Ovary (tissue), 9 donors: Measurements from ENCODE around the gene LPIN2. TPM values are rescaled to one million over a fixed set of nuclear protein-coding genes. Genes with fewer than 3 reads are reported as not detected.

ENCODE experiments used
- DNase-seq, 5 donors: peaks; one replicate each; pipeline ENCODE4 v3.0.0-alpha.2; 2019 to 2020
- H3K27ac ChIP-seq, 2 donors: fragments of 200-600 bp; one replicate each; pipeline versions ENCODE4 v1.5.1 to v1.8.0; 2019 to 2022
- H3K27me3 ChIP-seq: fragments of 200-600 bp; one replicate; pipeline ENCODE4 v1.8.0; 2022
- H3K36me3 ChIP-seq: fragments of 200-600 bp; sonication (generic); one replicate; pipeline ENCODE4 v1.5.1; 2019
- H3K4me1 ChIP-seq: one replicate; pipeline ENCODE4 v1.8.1; 2013; ENCODE audit warnings: mild to moderate bottlenecking, moderate library complexity; ENCODE audit not compliant: insufficient read depth
- H3K4me3 ChIP-seq: fragments of 200-600 bp; sonication (generic); one replicate; pipeline ENCODE4 v1.5.1; 2017
- H3K9me3 ChIP-seq, 2 donors: fragments of 200-600 bp in 1 of 2; sonication (generic) in 1 of 2; one replicate each; pipeline versions ENCODE4 v1.5.1 to v1.8.1; 2013 to 2019; ENCODE audit warnings: mild to moderate bottlenecking in 1 of 2, moderate library complexity in 1 of 2
- CTCF ChIP-seq, 3 donors: fragments of 450-650 bp in 2 of 3; fragments of 200-600 bp in 1 of 3; IDR thresholded peaks; one replicate each; pipeline versions ENCODE4 v1.5.1 to v1.8.0; 2016 to 2022; ENCODE audit warnings: antibody characterized with exemption in 3 of 3, mild to moderate bottlenecking in 1 of 3
- EP300 ChIP-seq: sonication (generic); formaldehyde crosslinking; IDR thresholded peaks from one replicate; pipeline ENCODE4 v1.6.1; 2017; ENCODE audit warnings: antibody characterized with exemption
- POLR2A ChIP-seq: fragments of 450-650 bp; IDR thresholded peaks from one replicate; pipeline ENCODE4 v1.6.1; 2017; ENCODE audit warnings: antibody characterized with exemption, mild to moderate bottlenecking, moderate library complexity
- WGBS, 3 donors: extraction: QIAGEN DNeasy Blood & Tissue Kit in 1 of 3; methylation state at CpG; one replicate each; pipeline versions ENCODE4 v1.1.5 to v1.1.7; 2013 to 2017; 5-methylcytosine and 5-hydroxymethylcytosine counted together
- intact Hi-C, 4 donors: fragments of 100-400 bp; cut with DNase I; formaldehyde crosslinking; loops; one replicate each; pipeline versions ENCODE4 v1.11.0 to v1.15.1; 2022 to 2023
- polyA plus RNA-seq, 2 donors: library from polyadenylated mRNA; stranded (reverse); fragments of 200-250 nt in 1 of 2; fragments of 350-450 nt in 1 of 2; fragmentation: Illumina TruSeq in 1 of 2; extraction: RNeasy Lipid Tissue Mini Kit (QIAGEN cat#74804) in 1 of 2; gene quantifications; one replicate each; pipeline ENCODE4 v1.2.3, GENCODE V29; 2013 to 2014
- small RNA-seq: library from RNA; depleted of rRNA; stranded (forward); fragments of <200 nt; gene quantifications from one replicate; pipeline ENCODE3, GENCODE V24; 2016
- total RNA-seq, 7 donors: library from RNA; depleted of rRNA in 2 of 7; stranded (reverse); fragments of >200 nt in 2 of 7; fragmentation: NEBNext Ultra II Directional in 3 of 7; extraction: Animal tissue kit (Norgen Biotek cat#: 25700) in 3 of 7; gene quantifications; one replicate each; pipeline versions ENCODE4 v1.1.0 to v1.2.4, GENCODE V29; 2016 to 2023
- donor health status: DM: no; HTN: no; CAD: no; lungs with moderate emphysema.
- donor health status: DM: no; HTN: no; CAD: no.
- donor health status: Bipolar disorder and iron deficiency.
- donor health status: DM: yes; HTN: yes; CAD: no.
- donor health status: DM: no; HTN: no; CAD: no.
- donor health status: DM: yes; HTN: yes; CAD: no.

The LPIN2 gene
- total and polyA plus RNA-seq, 9 donors: 13.4 to 44.7 (median 26.4) TPM

DNA sequence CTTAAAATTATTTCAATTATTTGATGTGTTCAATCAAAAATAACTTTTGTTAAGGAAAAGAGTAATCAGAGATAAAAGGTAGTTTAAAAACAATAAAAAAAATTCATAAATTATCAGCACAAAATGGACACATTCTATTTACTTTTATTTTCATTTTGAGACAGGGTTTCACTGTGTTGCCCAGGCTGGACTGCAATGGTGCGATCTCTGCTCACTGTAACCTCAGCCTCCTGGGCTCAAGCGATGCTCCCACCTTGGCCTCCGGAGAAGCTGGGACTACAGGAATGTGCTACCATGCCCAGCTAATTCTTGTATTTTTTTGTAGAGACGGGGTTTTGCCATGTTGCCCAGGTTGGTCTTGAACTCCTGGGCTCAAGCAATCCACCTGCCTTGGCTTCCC, 47.1 kb downstream of the LPIN2 start:
- WGBS, 3 donors: 96 to 99% (median 97%) methylated on average over 4 of the region's 4 CpGs
- Histone ChIP-seq H3K4me1 (peaks cover 10% of the 10 kb centered on the region), H3K36me3 (no peaks in the 10 kb centered on the region), H3K27me3 (no peaks in the 10 kb centered on the region), H3K4me3 (no peak overlapping the region), H3K27ac (no peak overlapping the region), H3K9me3 (no peaks in the 10 kb centered on the region)
- intact Hi-C loops: no loop called here
- no peak for TF ChIP-seq CTCF (IDR thresholded peaks at IDR 0.05)
- no peak for TF ChIP-seq POLR2A
- no peak for TF ChIP-seq EP300
- DNase-seq: no peak

DNA sequence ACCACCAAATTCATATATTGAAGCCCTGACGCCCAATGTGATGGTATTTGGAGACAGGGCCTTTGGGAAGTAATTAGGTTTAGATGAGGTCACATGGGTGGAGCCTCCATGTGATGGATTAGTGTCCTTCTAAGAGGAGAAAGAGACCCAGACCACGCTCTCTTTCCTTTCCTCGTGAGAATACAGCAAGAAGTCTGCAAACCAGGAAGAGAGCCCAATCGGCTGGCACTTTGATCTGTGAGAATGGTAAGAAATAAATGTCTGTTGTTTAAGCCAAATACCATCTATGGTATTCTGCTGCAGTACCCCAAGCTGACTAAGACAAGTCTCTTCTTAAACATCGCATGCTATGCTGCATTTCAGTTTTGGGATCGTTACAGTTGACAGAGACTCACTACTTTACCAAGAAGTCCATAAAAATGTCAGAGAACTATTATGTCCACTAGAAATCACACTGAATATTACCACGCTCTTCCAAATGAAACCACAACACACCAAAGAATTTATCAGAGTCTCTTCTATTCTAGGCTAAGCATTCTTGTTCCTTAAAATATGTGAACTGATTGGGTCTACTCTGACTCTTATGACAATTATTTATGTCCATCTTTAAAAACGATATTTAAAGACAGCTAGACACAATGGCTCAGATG, 48.5 kb downstream of the LPIN2 start:
- no peaks in the 10 kb centered on the region for H3K9me3 ChIP-seq
- no peaks in the 10 kb centered on the region for H3K27me3 ChIP-seq
- no peak for TF ChIP-seq EP300
- no peak for TF ChIP-seq POLR2A
- no peak for TF ChIP-seq CTCF (IDR thresholded peaks at IDR 0.05)
- no peak overlapping the region for H3K4me3 ChIP-seq
- no peaks in the 10 kb centered on the region for H3K36me3 ChIP-seq
- DNase-seq: no peak
- no peak overlapping the region for H3K27ac ChIP-seq
- WGBS, 3 donors: 87 to 94% (median 89%) methylated on average over 8 of the region's 8 CpGs
- H3K4me1 ChIP-seq: peaks cover 8% of the 10 kb centered on the region
- intact Hi-C loops: no loop called here

Small RNA genes within 50 kb of the gene (small RNA-seq; reads per million reads assigned to genes)
- not detected for gene RF00156

Other genes with a start within 250 kb of the LPIN2 start
- 10 to 100 TPM; 32.6 to 40.4 (median 34.3) TPM for gene EMILIN2, start 166.1 kb downstream of the LPIN2 start, total RNA-seq
- gene EMILIN2, start 166.1 kb downstream of the LPIN2 start, polyA plus RNA-seq: 10 to 100 TPM; 16.5 to 17.1 TPM
- gene MYOM1, start 206.8 kb upstream of the LPIN2 start, total RNA-seq: 1 to 10 TPM in 5 of 7 donors, under 1 TPM in 2; 0.69 to 7.3 (median 3.6) TPM
- 10 to 100 TPM in 1 of 2 donors, 1 to 10 TPM in 1; 3.2 to 21.0 TPM for gene MYOM1, start 206.8 kb upstream of the LPIN2 start, polyA plus RNA-seq
- 100 to 1,000 TPM; 137 to 290 (median 206) TPM for gene MYL12A, start 234.7 kb upstream of the LPIN2 start, total RNA-seq
- 100 to 1,000 TPM; 265 to 595 TPM for gene MYL12A, start 234.7 kb upstream of the LPIN2 start, polyA plus RNA-seq
- gene MYL12B, start 249.0 kb upstream of the LPIN2 start, total RNA-seq: 100 to 1,000 TPM; 165 to 279 (median 194) TPM
- gene MYL12B, start 249.0 kb upstream of the LPIN2 start, polyA plus RNA-seq: 100 to 1,000 TPM; 326 to 388 TPM